HG03196 (cell line): ENCODE results near the gene CD38.
"Not testable (repeated sequence)": the region's sequence is repeated elsewhere in the genome, so short reads cannot be mapped to it uniquely, and the experiment has no call there.

Experiments used
- ATAC-seq: cut with Tn5 transposase; IDR thresholded peaks from one replicate; pipeline ENCODE4 v1.9.1; 2021; ENCODE audit not compliant: unreplicated experiment

CD38 gene

GRCh38 chr4:15794905-15795304 lies 16.8 kb downstream of the CD38 start:
- ATAC-seq = peak; percentile 55

GRCh38 chr4:15797320-15797719 lies 19.2 kb downstream of the CD38 start:
- ATAC-seq = no peak

GRCh38 chr4:15799141-15799540 lies 21.0 kb downstream of the CD38 start:
- ATAC-seq = no peak

- ATAC-seq = no peak
Measured at GRCh38 chr4:15799701-15800100, 21.6 kb downstream of the CD38 start.

GRCh38 chr4:15802497-15802896 lies 24.4 kb downstream of the CD38 start:
- ATAC-seq = not testable (repeated sequence)

GRCh38 chr4:15805583-15806517 lies 27.7 kb downstream of the CD38 start:
- ATAC-seq = peak; percentile 26

GRCh38 chr4:15809058-15809457 lies 30.9 kb downstream of the CD38 start:
- ATAC-seq = peak; percentile 80

GRCh38 chr4:15809466-15809865 lies 31.3 kb downstream of the CD38 start:
- ATAC-seq = peak; percentile 22

- no peak for ATAC-seq
Measured at GRCh38 chr4:15811703-15812337, 33.7 kb downstream of the CD38 start.

GRCh38 chr4:15832523-15833451 lies 54.7 kb downstream of the CD38 start:
- ATAC-seq = no peak

GRCh38 chr4:15833801-15834200 lies 55.7 kb downstream of the CD38 start:
- ATAC-seq = no peak

GRCh38 chr4:15836362-15836761 lies 58.2 kb downstream of the CD38 start:
- ATAC-seq = no peak

GRCh38 chr4:15837591-15837990 lies 59.5 kb downstream of the CD38 start:
- no peak for ATAC-seq

- ATAC-seq = not testable (repeated sequence)
Measured at GRCh38 chr4:15841194-15841730, 63.1 kb downstream of the CD38 start.

- ATAC-seq = no peak
Measured at GRCh38 chr4:15847746-15848145, 69.6 kb downstream of the CD38 start.

- ATAC-seq = no peak
Measured at GRCh38 chr4:15848191-15848842, 70.2 kb downstream of the CD38 start.

- no peak for ATAC-seq
Measured at GRCh38 chr4:15851969-15852368, 73.8 kb downstream of the CD38 start.

GRCh38 chr4:15852524-15852923 lies 74.4 kb downstream of the CD38 start:
- no peak for ATAC-seq

GRCh38 chr4:15853345-15853744 lies 75.2 kb downstream of the CD38 start:
- no peak for ATAC-seq

- ATAC-seq = no peak
Measured at GRCh38 chr4:15855804-15856475, 77.8 kb downstream of the CD38 start.
